Fibroblast of skin of abdomen (primary cell): Measurements from ENCODE around the gene WFDC12.

ENCODE experiments used
- DNase-seq: peaks from one replicate; pipeline ENCODE4 v3.0.0-alpha.2; 2013

Gene WFDC12

GRCh38 chr20:45088247-45088646, 36.0 kb downstream of the WFDC12 start:
- peak; percentile 85 for DNase-seq

GRCh38 chr20:45087814-45088213, 36.5 kb downstream of the WFDC12 start:
- DNase-seq: no peak

DNA sequence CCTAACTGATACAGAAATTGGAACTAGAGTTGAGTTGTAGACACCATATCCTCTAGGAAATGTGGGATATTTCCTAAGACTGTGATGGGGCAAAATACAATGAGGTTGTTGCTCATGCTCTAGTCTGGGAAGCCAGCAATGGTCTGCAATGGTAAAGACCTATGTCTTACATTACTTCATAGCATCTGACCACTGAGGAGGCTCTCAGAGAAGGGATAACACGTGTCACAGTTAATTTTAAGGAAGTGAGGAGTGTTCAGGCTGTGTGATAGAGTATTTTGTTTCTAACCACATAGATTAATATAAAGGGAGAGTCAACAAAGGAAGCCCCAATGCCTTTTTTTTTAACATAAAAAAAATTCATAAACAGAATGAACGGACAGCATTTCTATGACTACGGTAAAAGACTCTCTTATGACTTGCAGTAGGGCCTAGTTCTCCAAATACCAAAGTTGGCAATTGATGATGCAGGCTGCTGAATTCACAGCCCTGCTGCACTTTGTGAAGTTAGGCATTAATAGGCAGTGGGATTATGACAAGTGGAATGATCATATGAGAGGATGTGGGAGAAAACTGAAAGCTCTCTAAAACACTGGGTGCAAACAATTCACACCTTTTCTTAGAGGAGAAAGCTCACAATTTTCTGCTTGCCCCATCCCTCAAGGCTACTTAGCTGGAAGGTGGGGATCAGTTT, 37.0 kb downstream of the WFDC12 start:
- DNase-seq: no peak

- no peak for DNase-seq
Measured at GRCh38 chr20:45085867-45086266, 38.4 kb downstream of the WFDC12 start.

DNA sequence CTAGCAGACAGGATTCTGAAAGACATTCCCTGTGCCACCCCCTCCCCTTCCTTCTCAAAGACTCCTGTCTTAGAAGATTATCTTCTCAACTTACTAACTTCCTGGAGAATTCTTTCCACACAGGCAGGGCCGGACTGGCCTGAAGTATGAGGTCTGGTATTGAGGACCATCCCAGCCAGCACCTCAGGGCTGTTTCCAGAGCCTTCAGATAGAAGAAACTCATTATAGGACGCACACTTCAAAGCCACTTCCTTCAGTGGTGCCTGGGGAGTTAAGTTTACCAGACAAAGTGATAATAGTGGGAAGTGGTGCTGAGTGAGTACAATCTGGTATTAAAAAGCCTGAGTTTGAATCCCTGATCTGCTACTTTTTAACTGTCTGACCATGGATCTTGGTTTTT, 39.0 kb downstream of the WFDC12 start:
- DNase-seq: no peak

DNA sequence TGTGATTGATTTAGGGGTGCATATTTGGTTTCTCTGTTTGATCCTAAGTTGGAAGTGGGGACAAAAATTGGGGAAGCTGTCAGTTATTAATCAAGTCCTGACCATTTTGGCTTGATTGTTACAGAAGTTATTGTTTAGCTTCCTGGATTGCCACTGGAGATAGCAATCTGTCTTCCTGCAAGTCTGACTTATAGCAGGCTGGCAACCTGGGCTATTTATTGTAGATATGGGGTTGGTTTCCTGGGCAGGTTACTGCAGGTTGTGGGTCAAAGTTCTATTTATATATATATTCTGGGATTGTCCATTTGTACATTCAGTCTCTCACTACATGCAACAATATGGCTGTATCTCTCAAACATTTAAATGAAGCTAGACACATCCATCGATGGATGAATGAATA, 41.1 kb downstream of the WFDC12 start:
- DNase-seq: no peak

DNA sequence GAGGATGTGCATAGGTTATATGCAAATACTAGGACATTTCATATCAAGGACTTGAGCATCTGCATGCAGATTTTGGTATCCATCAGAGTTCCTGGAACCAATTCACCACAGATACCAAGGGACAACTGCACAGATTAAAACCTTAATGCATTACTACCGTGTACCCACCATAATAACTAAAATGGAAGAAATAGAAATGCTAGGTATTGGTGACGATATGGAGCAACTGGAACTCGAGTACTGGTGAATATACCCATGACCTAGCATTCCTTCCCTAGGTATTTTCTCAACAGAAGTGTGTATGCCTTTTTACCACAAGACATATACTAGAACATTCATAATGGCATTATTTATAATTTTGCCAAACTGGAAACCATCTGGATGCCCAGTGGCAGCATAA, 41.8 kb downstream of the WFDC12 start:
- DNase-seq: no peak

DNA sequence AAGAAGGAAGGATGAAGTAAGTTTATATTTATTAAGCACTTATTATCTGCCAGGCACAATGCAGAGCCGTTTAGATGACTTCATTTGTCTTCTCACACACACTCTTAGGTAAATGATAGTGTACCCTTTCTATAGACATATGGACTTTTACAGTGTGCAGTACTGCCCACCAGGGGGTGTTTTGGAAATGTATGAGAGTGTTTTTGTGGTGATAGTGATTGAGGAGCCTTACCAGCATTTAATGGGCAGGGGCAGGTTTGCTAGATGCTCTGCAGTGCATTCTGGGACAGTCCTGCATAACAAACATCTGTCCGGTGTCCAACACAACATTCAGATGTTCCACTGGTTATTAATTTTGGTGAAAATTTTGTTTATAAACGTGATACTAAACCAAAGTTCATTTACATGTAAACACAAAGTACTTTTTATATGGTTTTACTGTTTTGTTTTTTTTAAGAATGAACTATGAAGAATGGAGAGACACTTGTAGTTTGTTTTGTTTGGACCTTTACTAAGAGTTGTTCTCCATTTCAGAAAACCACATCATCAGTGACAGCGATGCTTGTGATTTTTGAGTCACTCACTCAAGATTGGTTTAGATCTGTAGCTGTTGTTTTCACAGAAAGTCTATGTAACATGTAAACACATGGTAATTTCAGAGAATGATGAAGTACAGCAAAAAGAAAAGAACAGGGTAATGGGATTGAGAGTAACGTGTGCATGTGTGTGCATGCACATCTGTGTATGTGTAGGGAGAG, 43.2 kb downstream of the WFDC12 start:
- DNase-seq: no peak

DNA sequence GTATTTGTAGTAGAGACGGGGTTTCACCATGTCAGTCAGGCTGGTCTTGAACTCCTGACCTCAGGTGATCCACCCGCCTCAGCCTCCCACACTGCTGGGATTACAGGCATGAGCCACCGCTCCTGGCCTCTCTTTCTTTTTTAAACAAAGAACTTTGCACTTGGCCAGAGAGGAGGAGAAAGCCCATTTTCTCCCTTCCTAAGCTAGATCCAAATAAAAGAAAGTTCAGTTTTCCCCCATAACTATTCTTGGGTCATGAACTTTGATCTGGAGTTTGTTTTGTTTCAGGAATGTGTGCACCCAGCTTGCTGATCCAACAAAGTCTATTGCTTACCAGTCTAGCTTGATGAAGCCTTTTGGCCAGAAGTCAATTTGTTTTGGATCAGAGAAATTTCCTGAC, 46.7 kb downstream of the WFDC12 start:
- no peak for DNase-seq
